A549 (cell line): ENCODE data around the gene NUP205.

ENCODE experiments used
- CTCF ChIP-seq: fragments of >200 bp; sonication (Bioruptor Twin); formaldehyde crosslinking; IDR thresholded peaks from 3 replicates; pipeline ENCODE4 v1.5.1; 2016
- JUN ChIP-seq, 2 experiments: fragments of >200 bp; sonication (Bioruptor Twin); formaldehyde crosslinking; IDR thresholded peaks; 2 replicates in 1 of 2; 3 replicates in 1 of 2; pipeline ENCODE4 v1.6.1; 2016 to 2017
- JUNB ChIP-seq: fragments of >200 bp; sonication (Bioruptor Twin); formaldehyde crosslinking; IDR thresholded peaks from 2 replicates; pipeline ENCODE4 v1.6.1; 2016

GRCh38 chr7:135512135-135512887 lies 45.4 kb upstream of the NUP205 start:
- TF ChIP-seq JUNB (no peak), JUN (IDR thresholded peaks at IDR 0.05) (no peak), CTCF (peak; percentile 76)
